Endometrium (tissue), 2 donors: Measurements from ENCODE around the gene KITLG.
"Not testable (repeated sequence)": the region's sequence is repeated elsewhere in the genome, so short reads cannot be mapped to it uniquely, and the experiment has no call there.

Experiments used
- FAIRE-seq: peaks from 2 replicates; lab custom pipeline; 2012; peaks lifted over from hg19 to GRCh38; lab: Jason Lieb, UNC
- donor health status: control.
- donor health status: control.

Gene KITLG

DNA sequence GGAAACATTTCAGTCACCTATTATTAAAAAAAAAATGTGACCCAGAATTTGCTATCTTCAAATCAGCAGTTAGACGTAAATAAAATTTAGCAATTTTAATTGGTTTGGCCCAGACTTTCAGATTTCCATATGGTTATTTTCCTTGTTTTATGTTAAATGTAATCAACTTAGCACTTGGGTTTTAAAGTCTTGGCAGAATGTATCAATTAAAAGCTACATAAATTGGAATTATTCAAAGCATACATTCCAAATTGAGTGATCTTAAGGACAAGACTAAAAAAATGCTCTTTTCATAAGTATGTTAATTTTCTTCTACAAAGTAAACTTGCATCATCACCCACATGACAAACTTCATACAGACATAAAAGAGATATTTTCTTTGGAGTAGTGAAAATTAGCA, 3.4 kb downstream of the KITLG start:
- no peak for FAIRE-seq

DNA sequence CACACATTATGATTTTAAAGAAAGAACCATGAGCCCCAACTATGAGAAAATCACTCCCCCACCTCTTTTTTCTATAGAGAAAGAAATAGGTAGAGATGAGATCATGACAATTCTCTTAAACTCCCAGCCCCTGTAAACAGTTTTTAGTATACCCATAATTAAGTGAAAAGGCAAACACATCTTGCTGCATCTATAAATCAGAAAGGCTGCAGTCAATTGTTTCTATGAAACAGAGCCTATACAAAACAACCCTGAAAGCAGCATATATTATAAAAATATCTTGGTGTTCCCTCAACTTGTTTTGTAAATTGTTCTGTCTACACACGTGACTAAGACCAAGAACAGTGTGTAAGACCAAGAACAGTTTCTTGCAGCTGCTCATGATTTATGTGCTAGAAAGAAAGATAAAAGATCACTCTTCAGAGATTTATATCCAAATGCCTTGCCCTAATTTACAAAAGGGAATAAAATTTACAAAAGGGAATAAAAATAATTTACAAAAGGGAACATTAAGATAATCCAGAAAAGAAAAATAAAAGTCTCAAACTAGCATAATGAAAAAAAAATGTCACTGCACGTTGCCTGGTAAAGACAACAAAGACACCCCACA, 4.8 kb downstream of the KITLG start:
- FAIRE-seq: no peak

DNA sequence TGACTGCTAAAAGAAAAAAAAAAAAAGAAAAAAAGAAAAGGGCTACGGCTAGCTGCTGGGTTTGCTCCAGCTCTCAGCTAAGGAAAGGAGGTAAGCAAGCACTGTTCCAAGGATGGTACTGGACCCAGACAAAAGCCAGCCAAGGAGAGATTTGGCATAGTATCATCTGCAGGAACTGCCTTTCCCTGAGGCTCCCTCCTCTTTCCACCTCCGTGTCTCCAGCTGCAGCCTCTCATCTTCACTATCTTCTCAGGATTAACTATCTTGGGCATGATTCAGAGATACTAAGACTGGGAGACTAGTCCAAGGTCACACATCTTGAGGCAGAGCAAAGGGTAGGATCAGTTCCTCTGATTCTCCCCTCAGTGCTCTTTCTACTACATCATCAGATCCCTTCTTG, 6.0 kb downstream of the KITLG start:
- FAIRE-seq: no peak

DNA sequence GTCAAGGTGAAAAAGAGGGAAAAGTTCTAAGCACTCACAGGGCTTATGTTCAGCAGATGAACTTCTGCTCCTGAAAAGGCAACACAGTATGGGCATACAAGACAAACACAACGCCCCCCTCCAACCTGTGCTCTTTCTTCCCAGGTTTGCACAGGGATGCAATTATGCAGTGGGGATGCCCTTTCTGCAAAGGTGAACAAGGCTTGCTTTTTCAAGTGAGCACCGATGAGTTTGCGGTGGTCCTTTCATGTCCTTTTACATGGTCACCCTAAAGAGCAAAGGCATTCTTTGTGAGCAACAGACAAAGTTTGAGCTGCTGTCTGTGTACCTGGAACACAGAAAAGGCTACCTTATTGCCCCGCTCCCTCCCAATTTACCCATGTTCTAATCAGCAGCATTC, 6.7 kb downstream of the KITLG start:
- FAIRE-seq: no peak

DNA sequence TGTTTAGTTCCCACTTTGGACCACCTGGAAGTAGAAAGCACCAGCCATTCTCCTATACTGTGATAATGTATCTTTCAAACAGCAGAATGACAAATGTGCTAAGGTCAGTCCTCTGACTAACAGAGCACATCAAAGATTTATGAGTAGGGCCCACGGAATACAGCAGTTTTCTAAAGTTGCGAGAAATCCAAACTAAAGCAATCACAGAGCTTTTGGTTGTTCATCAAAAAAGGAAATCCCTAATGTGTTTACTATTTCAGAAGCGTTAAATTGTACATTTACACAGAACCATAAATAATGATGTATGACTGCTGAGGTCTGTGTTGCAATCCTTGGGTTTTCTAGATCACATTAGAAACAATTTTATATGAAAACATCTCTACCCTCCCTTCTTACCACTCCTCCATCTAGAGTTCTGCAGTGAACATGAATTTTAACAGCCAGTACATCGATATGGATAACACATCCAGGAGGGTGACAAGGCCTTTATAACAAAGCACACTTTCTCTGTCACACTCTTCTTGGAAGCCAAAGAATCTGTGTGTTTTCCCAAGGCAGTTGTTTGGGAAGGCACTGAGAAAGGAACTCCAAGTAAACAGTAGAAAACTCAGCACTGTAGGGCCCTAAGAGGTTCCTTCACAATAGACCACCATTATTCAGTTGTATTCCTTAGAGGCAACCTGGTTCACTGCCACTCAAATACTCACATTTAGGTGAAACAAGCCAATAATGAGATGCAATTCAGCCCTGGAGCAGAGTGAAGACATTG, 7.3 kb downstream of the KITLG start:
- FAIRE-seq: no peak

DNA sequence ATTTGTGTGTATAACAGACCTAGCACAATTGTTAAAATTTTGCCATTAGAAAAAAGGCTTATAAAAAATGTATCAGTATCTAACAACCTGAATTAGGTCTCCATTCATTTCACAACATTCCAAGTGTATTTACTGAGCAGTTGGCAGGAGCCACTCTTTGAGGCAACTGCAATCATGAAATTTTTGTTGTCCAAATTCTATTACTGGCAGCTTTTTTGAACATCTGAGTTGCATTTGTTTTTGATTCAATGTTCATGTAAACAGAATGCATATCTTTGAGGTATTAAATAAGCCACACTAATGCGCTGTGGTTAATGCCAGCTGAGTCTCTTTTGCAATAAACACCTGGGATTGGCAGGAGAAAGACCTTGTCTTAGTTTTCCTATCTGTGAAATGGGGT, 8.7 kb downstream of the KITLG start:
- FAIRE-seq: no peak

DNA sequence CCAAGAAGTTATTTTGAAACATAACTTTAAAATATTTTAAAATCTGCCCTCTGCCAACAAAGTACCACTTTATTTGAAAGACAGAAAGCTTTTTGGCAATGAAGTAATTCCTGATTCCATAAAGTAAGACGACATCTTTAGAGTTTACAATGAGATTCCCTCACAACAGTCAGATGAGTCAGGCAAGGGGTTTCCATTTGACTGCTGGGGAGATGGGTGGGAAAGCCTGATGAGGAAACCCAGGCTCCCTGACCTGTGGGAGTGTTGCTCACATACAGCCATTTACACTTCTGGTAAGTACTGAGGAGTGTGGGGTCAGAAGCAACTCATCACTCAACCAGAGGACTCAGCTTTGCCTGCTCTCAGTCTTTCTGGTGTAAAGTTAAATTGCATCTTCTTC, 10.2 kb downstream of the KITLG start:
- FAIRE-seq: no peak

DNA sequence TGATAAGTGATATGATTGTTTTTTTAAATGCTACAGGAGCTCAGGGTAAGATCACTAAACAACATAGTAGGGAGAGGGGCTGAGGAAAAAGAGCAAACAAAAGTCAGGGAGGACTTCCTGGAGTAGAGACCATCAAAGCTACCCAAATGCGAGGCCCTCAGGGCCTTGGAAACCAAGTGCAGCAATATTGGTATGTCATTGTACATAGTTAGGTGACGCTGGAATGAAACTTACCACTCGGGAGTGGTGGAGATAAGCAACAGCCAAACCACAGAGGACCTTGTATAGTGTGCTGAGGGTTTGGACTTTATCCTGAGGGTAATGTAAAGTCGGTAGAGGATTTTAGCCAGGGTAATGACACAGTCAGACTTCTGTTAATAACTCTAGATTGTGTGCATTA, 13.8 kb downstream of the KITLG start:
- FAIRE-seq: no peak

DNA sequence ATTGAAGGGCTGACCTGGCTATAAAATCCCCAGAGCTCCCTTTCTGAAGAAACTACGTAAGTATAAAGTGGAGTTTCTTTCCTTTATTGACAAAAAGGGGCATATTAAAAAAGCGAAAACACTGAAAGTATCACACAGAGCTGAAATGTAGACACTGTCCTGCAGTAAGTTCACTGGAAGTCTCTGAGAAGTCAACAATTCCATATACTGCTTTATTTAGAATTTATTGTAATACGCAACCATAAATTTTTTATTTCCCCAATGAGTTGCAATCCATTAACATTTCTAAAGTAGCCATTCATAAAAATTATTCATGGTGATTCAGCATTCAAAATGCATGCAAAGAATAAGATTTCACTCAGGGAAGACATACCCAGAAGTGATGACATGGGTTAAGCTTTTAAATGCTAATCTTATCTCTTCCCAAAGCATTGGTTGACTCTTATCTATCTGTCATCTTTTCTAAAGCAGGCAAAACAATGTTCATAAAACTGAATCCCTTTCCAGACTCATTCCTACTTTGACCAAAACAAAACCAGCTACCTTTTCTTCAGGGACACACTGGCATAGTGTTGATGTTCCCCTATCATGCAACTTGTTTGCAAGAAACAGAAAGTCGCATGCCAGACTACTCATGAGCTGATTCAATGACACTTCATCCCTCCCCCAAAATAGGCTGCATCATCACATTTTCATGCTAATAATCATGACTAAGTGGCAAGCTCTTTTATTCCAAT, 17.3 kb downstream of the KITLG start:
- FAIRE-seq: no peak

DNA sequence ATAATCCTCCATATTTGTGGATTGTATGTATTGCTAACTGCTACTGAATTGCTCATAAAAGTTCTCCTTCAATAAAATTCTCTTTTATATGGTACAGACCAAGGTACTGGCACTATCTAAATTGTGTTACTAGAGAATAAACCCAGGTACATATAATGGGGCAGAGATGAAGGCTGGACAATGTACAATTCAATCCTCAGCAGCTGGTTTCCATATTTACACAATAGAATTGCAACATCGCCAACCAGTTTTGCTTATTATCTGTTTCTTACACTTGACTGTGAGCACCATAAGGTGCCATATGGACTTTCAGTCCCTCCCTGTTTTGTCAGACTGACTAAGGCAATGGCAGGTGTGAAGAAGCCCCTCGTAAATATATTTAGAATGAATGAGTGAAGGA, 18.1 kb downstream of the KITLG start:
- no peak for FAIRE-seq

DNA sequence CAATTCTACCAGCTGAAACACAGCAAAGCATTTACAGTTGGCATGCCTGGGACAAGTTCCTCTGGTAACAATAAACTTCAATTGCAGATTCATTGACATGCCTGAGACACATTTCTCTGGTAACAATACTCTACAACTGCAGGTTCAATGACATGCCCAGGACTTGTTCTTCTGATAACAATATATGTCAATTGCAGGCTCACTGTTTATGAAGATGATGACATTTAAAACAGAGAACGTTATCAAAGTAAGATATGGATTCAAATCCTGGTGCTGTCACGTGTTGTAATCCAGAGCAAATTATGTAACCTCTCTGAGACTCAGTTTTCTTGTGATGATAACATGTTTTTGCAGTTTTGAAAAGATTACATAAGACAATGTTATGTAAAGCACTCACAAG, 20.5 kb downstream of the KITLG start:
- no peak for FAIRE-seq

DNA sequence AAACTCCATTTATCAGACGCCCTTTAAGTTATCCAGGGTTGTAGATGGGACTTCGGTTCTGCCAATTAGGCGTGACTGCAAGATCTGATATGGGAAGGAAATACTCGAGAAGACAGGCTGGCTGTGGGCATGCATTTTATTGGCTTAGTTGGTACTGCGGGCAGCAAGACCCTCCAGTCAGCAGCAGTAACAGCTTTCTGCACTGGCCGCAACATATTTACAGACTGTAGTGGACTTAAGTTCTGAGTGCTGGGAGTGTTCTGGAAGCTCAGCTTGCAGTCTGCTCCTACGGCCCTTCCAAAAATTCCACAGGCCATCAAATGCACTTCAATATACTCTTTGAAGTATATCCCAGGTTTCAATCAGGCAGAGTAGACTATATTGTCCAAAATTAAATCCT, 21.1 kb downstream of the KITLG start:
- FAIRE-seq: no peak

DNA sequence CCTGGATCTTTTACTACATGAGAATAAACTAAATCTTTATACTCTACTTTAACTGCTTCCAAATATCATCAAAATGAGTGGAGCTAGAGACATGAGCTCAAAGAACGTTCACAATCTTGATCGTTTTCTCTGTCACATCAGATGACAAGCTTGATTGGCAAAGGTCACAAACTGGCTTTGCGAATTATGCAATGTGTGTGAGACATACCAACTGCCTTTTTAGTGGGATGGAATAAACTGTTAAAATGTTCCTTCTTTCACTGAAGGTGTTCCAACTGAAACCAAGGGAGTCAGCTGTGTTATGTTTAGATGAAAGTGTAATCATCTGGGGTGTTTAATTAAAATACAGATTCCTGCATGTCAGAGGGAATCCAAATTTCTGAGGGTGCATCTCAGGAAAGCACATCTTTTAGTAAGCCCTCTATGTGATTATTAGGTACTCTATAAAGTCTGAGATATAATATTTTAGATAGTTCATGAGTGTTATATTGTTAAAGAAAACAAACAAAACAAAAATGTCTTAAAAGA, 21.9 kb downstream of the KITLG start:
- no peak for FAIRE-seq

DNA sequence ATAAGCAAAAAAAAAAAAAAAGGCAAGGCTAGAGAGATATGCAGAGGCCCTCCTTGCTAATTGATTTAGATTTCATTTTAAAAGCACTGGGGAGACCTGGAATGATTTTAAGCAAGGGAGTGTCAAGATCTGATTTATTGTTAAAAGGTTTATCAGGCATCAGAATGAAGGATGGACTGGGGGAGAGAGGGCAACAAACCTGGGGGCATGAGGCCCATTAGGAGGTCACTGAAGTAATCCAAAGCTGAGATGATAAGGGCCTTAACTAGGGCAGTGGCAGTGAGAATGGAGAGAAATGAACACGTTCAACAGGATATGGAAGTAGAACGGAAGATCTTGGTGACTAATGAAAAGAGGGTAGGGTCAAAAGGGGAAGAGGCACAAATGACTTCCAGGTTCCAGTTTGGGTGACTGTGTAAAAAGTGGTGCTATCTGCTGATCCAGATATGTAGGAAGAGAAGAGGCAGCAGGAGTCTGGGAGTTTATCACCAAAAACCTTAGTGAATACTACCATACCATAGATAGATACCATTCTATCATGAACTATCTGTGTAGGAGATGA, 24.0 kb downstream of the KITLG start:
- no peak for FAIRE-seq

DNA sequence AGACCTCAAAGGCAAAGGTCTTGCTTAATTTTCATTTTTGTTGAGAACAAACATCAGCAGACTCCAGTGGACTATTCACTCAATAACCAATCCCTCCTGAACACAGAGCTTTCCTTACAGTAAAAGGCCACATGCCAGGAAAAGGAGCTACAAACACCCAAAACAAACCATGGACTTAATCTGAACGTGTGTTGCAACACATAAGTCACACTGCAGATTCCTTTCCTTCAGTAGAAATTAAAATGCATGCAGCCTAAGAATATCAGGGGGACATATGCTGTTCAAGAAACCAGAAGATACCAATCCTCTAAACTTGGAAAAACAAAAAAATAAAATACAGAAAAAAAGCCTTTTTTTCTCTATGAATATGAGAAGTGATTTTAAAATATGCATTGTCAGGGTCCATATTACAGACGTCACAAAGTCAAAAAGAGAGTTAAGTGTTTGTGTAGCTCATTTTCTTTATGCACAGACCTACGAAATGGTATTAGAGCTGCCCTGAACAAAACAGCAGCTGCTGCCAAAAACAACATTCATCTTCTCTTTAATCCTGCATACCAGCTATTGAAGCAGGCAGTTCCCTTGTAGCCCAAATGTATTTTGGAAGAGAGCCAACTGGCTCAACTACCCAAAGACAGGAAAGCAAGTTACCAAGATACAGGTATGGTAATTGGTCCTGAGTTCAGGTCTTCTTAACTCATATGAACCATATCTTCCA, 26.2 kb downstream of the KITLG start:
- FAIRE-seq: peak; percentile 78

DNA sequence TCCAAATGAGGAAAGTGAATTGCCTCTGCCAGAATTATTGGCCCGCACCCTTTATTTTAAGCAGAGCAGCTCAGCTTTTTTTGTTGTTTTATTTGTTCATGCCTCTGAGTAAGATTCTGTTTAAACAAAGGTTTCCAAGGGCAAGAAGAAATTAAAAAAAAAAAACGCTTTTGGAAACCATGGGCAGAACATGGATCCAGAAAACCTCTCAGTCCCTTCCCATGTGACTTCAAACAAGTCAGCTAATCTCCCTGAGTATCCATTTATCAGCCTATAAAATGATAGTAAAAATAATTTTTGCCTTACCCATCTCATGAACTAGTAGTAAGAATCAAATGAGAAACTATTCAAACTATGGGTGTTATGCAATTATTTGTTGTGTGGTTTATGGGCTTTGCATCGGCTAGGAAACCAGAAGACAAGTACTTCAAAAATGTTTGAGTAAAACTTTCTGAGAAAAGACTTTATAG, 27.6 kb downstream of the KITLG start:
- FAIRE-seq: peak; percentile 78

DNA sequence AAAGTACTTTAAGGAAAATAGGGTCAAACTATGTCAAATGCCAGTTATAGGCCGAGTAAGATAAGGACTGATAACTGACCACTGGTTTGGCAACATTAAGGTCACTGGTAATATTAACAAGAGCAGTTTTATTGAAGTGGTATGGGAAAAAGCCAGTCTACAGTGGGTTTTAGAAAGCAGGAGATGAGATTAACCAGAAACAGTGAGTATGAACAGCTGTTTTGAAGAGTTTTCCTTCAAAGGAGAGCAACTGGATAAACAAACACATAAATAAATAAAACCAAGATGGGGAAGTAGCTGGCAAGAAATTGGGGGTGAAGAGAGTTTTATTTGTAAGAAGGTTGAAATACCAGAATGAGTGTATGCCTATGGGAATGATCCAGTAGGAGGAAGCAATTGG, 30.3 kb downstream of the KITLG start:
- no peak for FAIRE-seq

DNA sequence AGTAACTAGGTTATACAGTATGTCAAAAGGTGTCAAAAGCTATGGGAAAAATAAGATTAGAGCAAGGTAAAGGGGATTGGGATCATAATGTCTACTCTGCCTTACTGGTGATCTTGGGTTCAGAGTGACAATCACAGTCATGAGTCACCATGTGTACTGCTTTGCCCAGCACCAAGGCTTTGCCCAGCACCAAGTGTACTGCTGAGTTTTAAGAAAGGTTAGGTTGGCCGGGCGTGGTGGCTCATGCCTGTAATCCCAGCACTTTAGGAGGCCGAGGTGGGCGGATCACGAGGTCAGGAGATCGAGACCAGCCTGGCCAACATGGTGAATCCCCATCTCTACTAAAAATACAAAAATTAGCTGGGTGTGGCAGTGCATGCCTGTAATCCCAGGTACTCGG, 32.3 kb downstream of the KITLG start:
- FAIRE-seq: not testable (repeated sequence)

DNA sequence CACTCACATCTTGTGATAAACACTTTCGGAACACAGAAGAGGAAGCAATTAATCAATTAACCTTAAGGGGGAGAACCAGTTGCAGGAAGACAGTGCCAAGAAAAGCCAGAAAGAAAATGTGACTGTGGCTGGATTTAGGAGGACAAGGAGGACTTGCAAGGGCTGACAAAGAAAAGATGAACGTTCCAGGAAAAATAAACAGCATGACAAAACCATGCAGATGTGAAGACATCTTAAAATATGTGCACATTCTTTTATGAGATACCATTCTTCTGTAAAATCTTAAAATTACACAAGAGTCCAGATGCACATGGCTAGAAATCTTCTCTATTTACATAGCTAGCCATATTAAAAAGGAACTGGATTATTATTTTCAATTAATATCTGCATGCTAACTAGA, 33.4 kb downstream of the KITLG start:
- peak; percentile 12 for FAIRE-seq

DNA sequence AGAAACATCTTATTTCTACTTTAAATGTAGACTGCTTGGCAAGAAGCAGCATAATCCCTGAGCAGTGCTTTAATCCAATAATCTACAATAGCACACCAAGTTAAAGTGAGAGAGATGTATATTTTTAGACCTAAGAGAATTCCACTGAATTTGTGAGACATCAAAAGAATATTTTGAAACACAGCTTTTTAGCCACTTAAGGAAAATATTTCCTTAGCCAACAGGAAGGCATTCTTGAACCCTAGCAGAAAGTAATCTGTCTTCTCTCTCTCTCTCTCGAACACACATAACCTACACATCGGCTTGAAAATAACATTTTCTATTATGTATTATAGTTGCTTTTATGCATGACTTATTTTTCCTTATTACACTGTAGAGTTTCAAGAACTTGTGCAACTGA, 34.0 kb downstream of the KITLG start:
- FAIRE-seq: peak; percentile 29

DNA sequence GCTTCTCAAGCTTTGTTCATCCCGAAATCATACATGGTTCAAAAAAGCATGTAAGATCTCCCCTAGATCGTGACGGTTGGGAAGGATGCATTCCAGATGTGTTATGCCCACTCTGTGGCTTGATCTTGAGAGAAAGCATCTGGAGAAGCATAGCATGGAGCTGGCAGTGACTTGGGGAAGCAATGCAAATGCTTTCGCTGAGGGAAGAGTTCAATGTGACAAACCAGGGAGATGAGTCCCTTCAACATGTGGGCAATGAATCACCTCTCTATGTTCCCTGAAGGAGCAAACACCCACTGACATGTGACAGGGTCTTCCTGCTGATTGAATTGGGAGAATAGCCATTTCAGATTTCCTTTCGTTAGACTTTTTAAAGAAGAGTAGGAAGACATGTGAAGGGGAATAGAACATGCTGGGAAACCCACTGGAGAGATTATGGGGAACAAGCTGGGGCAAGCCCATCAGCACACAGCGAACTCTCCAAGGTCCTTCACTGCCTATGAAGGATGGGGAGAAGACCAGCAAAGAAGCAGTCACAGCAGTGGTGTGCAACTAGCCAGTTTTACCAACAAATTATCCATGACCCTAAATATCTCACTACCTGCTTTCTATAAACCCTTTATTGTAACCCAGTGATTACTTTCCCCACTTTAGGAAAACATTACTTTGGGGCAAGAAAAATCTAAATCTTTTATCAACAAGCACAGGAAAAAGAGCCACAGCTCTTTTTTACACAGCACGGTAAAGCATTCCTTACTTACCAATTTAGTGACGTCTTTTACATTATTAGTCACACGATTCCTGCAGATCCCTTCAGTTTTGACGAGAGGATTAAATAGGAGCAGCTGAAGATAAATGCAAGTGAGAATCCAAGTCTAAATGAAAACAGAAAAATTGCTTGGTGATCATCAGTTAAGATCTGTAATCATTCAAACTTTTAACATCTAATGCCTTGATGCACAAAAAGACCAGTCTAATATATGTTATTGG, 35.0 kb downstream of the KITLG start:
- FAIRE-seq: no peak
